CD14-positive monocyte (primary cell): Measurements from ENCODE around the gene SHC2. TPM values are rescaled to one million over a fixed set of nuclear protein-coding genes. Genes with fewer than 3 reads are reported as not detected.

Source experiments
- DNase-seq, 3 donors: peaks; one replicate each; pipeline ENCODE4 v3.0.0-alpha.2; 2011 to 2022
- H2AFZ ChIP-seq: 2 replicates; pipeline ENCODE4 v1.6.0; 2012; ENCODE audit warnings: mild to moderate bottlenecking, low read depth, low read length, inconsistent platforms; ENCODE audit not compliant: insufficient read depth, poor library complexity, severe bottlenecking
- H3K27ac ChIP-seq, 2 donors: 1 replicate in 1 of 2; 2 replicates in 1 of 2; pipeline ENCODE4 v1.5.1; 2012 to 2013; ENCODE audit warnings: low read length in 2 of 2, control low read depth in 1 of 2, inconsistent platforms in 1 of 2, low read depth in 1 of 2, mild to moderate bottlenecking in 1 of 2
- H3K27me3 ChIP-seq, 2 donors: one replicate each; pipeline versions ENCODE4 v1.6.0 to v1.6.1; 2011 to 2013; ENCODE audit warnings: low read length in 2 of 2; ENCODE audit not compliant: control insufficient read depth in 2 of 2, insufficient read depth in 2 of 2
- H3K36me3 ChIP-seq, 2 donors: replicated peaks in 1 of 2; 1 replicate in 1 of 2; 2 replicates in 1 of 2; pipeline versions ENCODE4 v1.5.1 to v1.6.1; 2012 to 2013; ENCODE audit warnings: low read length in 2 of 2, control low read depth in 1 of 2, inconsistent platforms in 1 of 2, mild to moderate bottlenecking in 1 of 2; ENCODE audit not compliant: insufficient read depth in 2 of 2, control insufficient read depth in 1 of 2
- H3K4me1 ChIP-seq, 2 donors: 1 replicate in 1 of 2; 2 replicates in 1 of 2; pipeline versions ENCODE4 v1.5.1 to v1.6.1; 2012 to 2013; ENCODE audit warnings: low read length in 2 of 2, control low read depth in 1 of 2, inconsistent platforms in 1 of 2, mild to moderate bottlenecking in 1 of 2, moderate library complexity in 1 of 2; ENCODE audit not compliant: insufficient read depth in 2 of 2, control insufficient read depth in 1 of 2
- H3K4me2 ChIP-seq: replicated peaks from 2 replicates; pipeline ENCODE3; 2012; ENCODE audit warnings: low read length, moderate library complexity, mild to moderate bottlenecking; ENCODE audit not compliant: poor library complexity, severe bottlenecking; ENCODE audit errors: extremely low read depth
- H3K4me3 ChIP-seq, 3 experiments: fragments of 200-600 bp in 1 of 3; sonication (generic) in 1 of 3; replicated peaks in 1 of 3; 1 replicate in 2 of 3; 2 replicates in 1 of 3; pipeline ENCODE4 v1.5.1; 2011 to 2013; ENCODE audit warnings: low read length in 3 of 3, mild to moderate bottlenecking in 3 of 3, control low read depth in 2 of 3, low read depth in 2 of 3, inconsistent platforms in 1 of 3, moderate library complexity in 1 of 3
- H3K79me2 ChIP-seq: 2 replicates; pipeline ENCODE4 v1.6.0; 2012; ENCODE audit warnings: mild to moderate bottlenecking, control low read depth, inconsistent platforms, low read length, moderate library complexity; ENCODE audit not compliant: insufficient read depth
- H3K9ac ChIP-seq: 2 replicates; pipeline ENCODE4 v1.6.0; 2017; ENCODE audit warnings: low read length, mild to moderate bottlenecking; ENCODE audit not compliant: insufficient read depth, poor library complexity, severe bottlenecking
- H3K9me3 ChIP-seq, 2 donors: replicated peaks in 1 of 2; 1 replicate in 1 of 2; 2 replicates in 1 of 2; pipeline versions ENCODE4 v1.5.1 to v1.6.1; 2012 to 2013; ENCODE audit warnings: low read length in 2 of 2, control low read depth in 1 of 2; ENCODE audit not compliant: control insufficient read depth in 1 of 2, insufficient read depth in 1 of 2
- H4K20me1 ChIP-seq: 2 replicates; pipeline ENCODE4 v1.6.0; 2012; ENCODE audit warnings: mild to moderate bottlenecking, low read length, control low read depth, moderate library complexity; ENCODE audit not compliant: insufficient read depth
- H3K27ac Mint-ChIP-seq, 7 donors: one replicate each; pipeline ENCODE4 v1.8.0; 2020; ENCODE audit warnings: mild to moderate bottlenecking in 7 of 7, mixed read lengths in 7 of 7, moderate library complexity in 6 of 7, inconsistent platforms in 2 of 7
- H3K27me3 Mint-ChIP-seq, 3 donors: one replicate each; pipeline ENCODE4 v1.8.0; 2021 to 2022; ENCODE audit warnings: low read depth in 3 of 3, mild to moderate bottlenecking in 3 of 3, mixed read lengths in 3 of 3, moderate library complexity in 3 of 3, inconsistent platforms in 1 of 3
- H3K36me3 Mint-ChIP-seq, 2 donors: one replicate each; pipeline ENCODE4 v1.8.0; 2020; ENCODE audit warnings: mixed read lengths in 2 of 2, inconsistent platforms in 1 of 2, mild to moderate bottlenecking in 1 of 2
- H3K4me1 Mint-ChIP-seq: one replicate; pipeline ENCODE4 v1.8.0; 2020; ENCODE audit warnings: mild to moderate bottlenecking, mixed read lengths
- H3K4me3 Mint-ChIP-seq, 2 donors: one replicate each; pipeline ENCODE4 v1.8.0; 2020; ENCODE audit warnings: mild to moderate bottlenecking in 2 of 2, mixed read lengths in 2 of 2, moderate library complexity in 1 of 2
- H3K9me3 Mint-ChIP-seq, 7 donors: one replicate each; pipeline ENCODE4 v1.8.0; 2020 to 2022; ENCODE audit warnings: mixed read lengths in 7 of 7, mild to moderate bottlenecking in 6 of 7, moderate library complexity in 6 of 7, inconsistent platforms in 2 of 7
- CTCF ChIP-seq: fragments of 200-600 bp; IDR thresholded peaks from one replicate; pipeline ENCODE4 v1.8.0; 2022; ENCODE audit warnings: antibody characterized with exemption, mild to moderate bottlenecking
- WGBS: methylation state at CpG from one replicate; pipeline ENCODE4 v1.1.5; 2013; ENCODE audit warnings: missing lambda C conversion rate; ENCODE audit not compliant: insufficient coverage; 5-methylcytosine and 5-hydroxymethylcytosine counted together
- intact Hi-C, 2 donors: fragments of 100-400 bp; cut with micrococcal nuclease; formaldehyde crosslinking; loops; one replicate each; pipeline versions ENCODE4 v1.15.0 to v1.15.1; 2023
- polyA plus RNA-seq, 3 donors: library from polyadenylated mRNA; depleted of rRNA in 1 of 3; unstranded in 2 of 3; stranded (reverse) in 1 of 3; fragments of 300-500 nt in 2 of 3; fragments of >200 nt in 1 of 3; fragmentation: Illumina TruSeq in 2 of 3; gene quantifications; 1 replicate in 2 of 3; 2 replicates in 1 of 3; pipeline ENCODE4 v1.2.3, GENCODE V29; 2012 to 2021

The SHC2 gene
- polyA plus RNA-seq, 3 donors, result not detected

- Histone ChIP-seq H3K9me3 (peaks cover 18 to 27% of the 10 kb centered on the region in 2 donors), H3K27me3 (peaks cover 3 to 13% of the 10 kb centered on the region in 2 donors), H3K79me2 (no peaks in the 10 kb centered on the region), H3K27ac (no peak overlapping the region), H3K36me3 (no peaks in the 10 kb centered on the region), H3K4me1 (no peaks in the 10 kb centered on the region), H4K20me1 (no peaks in the 10 kb centered on the region), H2AFZ (no peak overlapping the region), H3K9ac (no peak overlapping the region), H3K4me2 (no peak overlapping the region), H3K4me3 (no peak overlapping the region)
- TF ChIP-seq CTCF, result no peak
- peaks cover 12 to 45% (median 28%) of the 10 kb centered on the region in 7 donors for H3K9me3 Mint-ChIP-seq
- H3K4me1 Mint-ChIP-seq, result peaks cover 2% of the 10 kb centered on the region
- H3K4me3 Mint-ChIP-seq, result no peak overlapping the region
- intact Hi-C loops, result no loop called here
- 98% methylated on average over 25 of the region's 39 CpGs for WGBS
- no peak for DNase-seq
- H3K27me3 Mint-ChIP-seq, result peaks cover 13 to 34% (median 15%) of the 10 kb centered on the region in 3 donors
- no peaks in the 10 kb centered on the region for H3K36me3 Mint-ChIP-seq
- no peak overlapping the region for H3K27ac Mint-ChIP-seq
Observed at GRCh38 chr19:455031-455705, 5.7 kb downstream of the SHC2 start.

- H3K36me3 Mint-ChIP-seq, result no peaks in the 10 kb centered on the region
Observed at GRCh38 chr19:453606-454005, 7.2 kb downstream of the SHC2 start.

More at GRCh38 chr19:453606-454005, 7.2 kb downstream of the SHC2 start:
- Histone ChIP-seq H3K4me3 (no peak overlapping the region), H3K27ac (no peak overlapping the region), H3K4me2 (no peak overlapping the region), H3K9ac (no peak overlapping the region), H3K36me3 (no peaks in the 10 kb centered on the region), H2AFZ (no peak overlapping the region), H3K27me3 (no peaks in the 10 kb centered on the region), H3K79me2 (no peaks in the 10 kb centered on the region), H4K20me1 (no peaks in the 10 kb centered on the region), H3K4me1 (no peaks in the 10 kb centered on the region), H3K9me3 (peaks cover 13 to 27% of the 10 kb centered on the region in 2 donors)
- WGBS, result 93% methylated on average over 20 of the region's 22 CpGs
- no peaks in the 10 kb centered on the region for H3K4me1 Mint-ChIP-seq
- no peak overlapping the region for H3K4me3 Mint-ChIP-seq
- peaks cover 7 to 22% (median 8%) of the 10 kb centered on the region in 3 donors for H3K27me3 Mint-ChIP-seq
- DNase-seq, result no peak
- peaks cover 4 to 40% (median 25%) of the 10 kb centered on the region in 7 donors for H3K9me3 Mint-ChIP-seq
- no peak overlapping the region for H3K27ac Mint-ChIP-seq
- TF ChIP-seq CTCF, result no peak
- intact Hi-C loops, result no loop called here
